Measurements from ENCODE around the gene FAAH2. TPM values are rescaled to one million over a fixed set of nuclear protein-coding genes. Genes with fewer than 3 reads are reported as not detected.

Gene FAAH2
- total and polyA plus RNA-seq, 2 donors (not counting 3 experiments of a cell fraction or from before 2014, with no cell fraction given): 0.06 to 0.15 TPM

- no peaks in the 10 kb centered on the region for H4K20me1 ChIP-seq (replicated peaks; ENCODE audit: control insufficient read depth, extremely low read depth, insufficient read depth, low read length)
- no peaks in the 10 kb centered on the region for H3K9me1 ChIP-seq (replicated peaks; ENCODE audit: control insufficient read depth, extremely low read depth, insufficient read depth, low read length)
- dilution Hi-C loops (cut with MboI; ENCODE audit: extremely low pct_ligation_motif_present, low sequenced_read_pairs) (no loop called here), intact Hi-C loops (cut with micrococcal nuclease) (no loop called here)
- peaks cover 8% of the 10 kb centered on the region for H3K4me1 ChIP-seq (ENCODE audit: control insufficient read depth, extremely low read depth, insufficient read depth, low read length)
- no peaks in the 10 kb centered on the region for H3K9me3 ChIP-seq (replicated peaks; ENCODE audit: control insufficient read depth, insufficient read depth, low read length)
- no peak overlapping the region for H3K4me3 ChIP-seq (replicated peaks in 1 of 3; ENCODE audit: insufficient read depth in 1 of 3, low read depth in 1 of 3, low read length in 3 of 3)
- ChIA-PET POLR2A (no interaction called here), CTCF (interaction anchor here (0.8 to 1.1 kb wide), 5 partner anchors 8 to 138 kb away, joined by 3 to 5 read pairs (median 3); no protein-coding TSS in a partner anchor)
- no peaks in the 10 kb centered on the region for H3K79me2 ChIP-seq (ENCODE audit: control insufficient read depth, insufficient read depth, low read length)
- TF ChIP-seq, protein P1, sequence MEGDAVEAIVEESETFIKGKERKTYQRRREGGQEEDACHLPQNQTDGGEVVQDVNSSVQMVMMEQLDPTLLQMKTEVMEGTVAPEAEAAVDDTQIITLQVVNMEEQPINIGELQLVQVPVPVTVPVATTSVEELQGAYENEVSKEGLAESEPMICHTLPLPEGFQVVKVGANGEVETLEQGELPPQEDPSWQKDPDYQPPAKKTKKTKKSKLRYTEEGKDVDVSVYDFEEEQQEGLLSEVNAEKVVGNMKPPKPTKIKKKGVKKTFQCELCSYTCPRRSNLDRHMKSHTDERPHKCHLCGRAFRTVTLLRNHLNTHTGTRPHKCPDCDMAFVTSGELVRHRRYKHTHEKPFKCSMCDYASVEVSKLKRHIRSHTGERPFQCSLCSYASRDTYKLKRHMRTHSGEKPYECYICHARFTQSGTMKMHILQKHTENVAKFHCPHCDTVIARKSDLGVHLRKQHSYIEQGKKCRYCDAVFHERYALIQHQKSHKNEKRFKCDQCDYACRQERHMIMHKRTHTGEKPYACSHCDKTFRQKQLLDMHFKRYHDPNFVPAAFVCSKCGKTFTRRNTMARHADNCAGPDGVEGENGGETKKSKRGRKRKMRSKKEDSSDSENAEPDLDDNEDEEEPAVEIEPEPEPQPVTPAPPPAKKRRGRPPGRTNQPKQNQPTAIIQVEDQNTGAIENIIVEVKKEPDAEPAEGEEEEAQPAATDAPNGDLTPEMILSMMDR (IDR thresholded peaks at IDR 0.05; ENCODE audit: extremely low read depth in 1 of 2, insufficient read depth in 1 of 2, low read depth in 1 of 2, low read length in 2 of 2): no peak
- no peak for TF ChIP-seq MYC (IDR thresholded peaks at IDR 0.05; ENCODE audit: low read depth, low read length)
- TF ChIP-seq POLR2A (IDR thresholded peaks at IDR 0.05; ENCODE audit: low read depth, low read length): no peak
- TF ChIP-seq GATA2 (IDR thresholded peaks at IDR 0.05; ENCODE audit: insufficient read depth, insufficient read length, low read depth, low read length): no peak
- TF ChIP-seq POLR2AphosphoS5 (IDR thresholded peaks at IDR 0.05; ENCODE audit: insufficient read depth, low read depth, low read length): no peak
- TF ChIP-seq, protein P2, sequence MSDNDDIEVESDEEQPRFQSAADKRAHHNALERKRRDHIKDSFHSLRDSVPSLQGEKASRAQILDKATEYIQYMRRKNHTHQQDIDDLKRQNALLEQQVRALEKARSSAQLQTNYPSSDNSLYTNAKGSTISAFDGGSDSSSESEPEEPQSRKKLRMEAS (IDR thresholded peaks at IDR 0.05; ENCODE audit: insufficient read depth, insufficient read length): no peak
- no peak for TF ChIP-seq EZH2 (IDR thresholded peaks at IDR 0.05; ENCODE audit: borderline replicate concordance, low read depth, low read length, severe bottlenecking)
- TF ChIP-seq JUN (IDR thresholded peaks at IDR 0.05; ENCODE audit: borderline replicate concordance, insufficient read depth, insufficient read length, low read depth): no peak
- TF ChIP-seq FOS (IDR thresholded peaks at IDR 0.05; ENCODE audit: borderline replicate concordance, insufficient read depth, low read length): no peak
- H3K27ac ChIP-seq (ENCODE audit: insufficient read depth, low read depth, low read length): no peak overlapping the region
- H3K9ac ChIP-seq (replicated peaks; ENCODE audit: extremely low read depth, insufficient read depth, low read length): no peak overlapping the region
- no peak for FAIRE-seq
- no peak for DNase-seq (ENCODE audit: low read depth, low spot score)
- H3K36me3 ChIP-seq (ENCODE audit: control insufficient read depth in 2 of 2, extremely low read depth in 1 of 2, insufficient read depth in 2 of 2, low read length in 2 of 2): no peaks in the 10 kb centered on the region
- no peaks in the 10 kb centered on the region for H3K27me3 ChIP-seq (ENCODE audit: control insufficient read depth in 2 of 2, insufficient read depth in 2 of 2, low read length in 2 of 2)
- BruUV-seq (replicated peaks): no TSS peak
- no peak overlapping the region for H2AFZ ChIP-seq (ENCODE audit: low read depth, low read length)
- no peak overlapping the region for H3K4me2 ChIP-seq (ENCODE audit: insufficient read depth, low read length)
These were observed 158.6 kb downstream of the FAAH2 start for GRCh38 chrX:57445076-57445475.

Measured in endothelial cell of umbilical vein (primary cell).